DND-41 (cell line): ENCODE results near the gene MAGIX.
"Not testable (repeated sequence)": the region's sequence is repeated elsewhere in the genome, so short reads cannot be mapped to it uniquely, and the experiment has no call there.

ENCODE experiments used
- ATAC-seq: fragments of 200-7000 bp; cut with Tn5 transposase; 3 replicates; pipeline ENCODE4 v1.9.1; 2021; ENCODE audit warnings: low read depth; ENCODE audit not compliant: insufficient read depth
- DNase-seq: peaks from one replicate; pipeline ENCODE4 v3.0.0-alpha.2; 2020
- H2AFZ ChIP-seq: 2 replicates; pipeline ENCODE4 v1.6.0; 2012; ENCODE audit warnings: low read depth, low read length
- H3K27ac ChIP-seq: 2 replicates; pipeline ENCODE4 v1.5.1; 2012; ENCODE audit warnings: low read length, inconsistent platforms
- H3K27me3 ChIP-seq: fragments of 200-600 bp; sonication (generic); 2 replicates; pipeline ENCODE4 v1.6.0; 2012; ENCODE audit warnings: low read length, mild to moderate bottlenecking, inconsistent platforms; ENCODE audit not compliant: insufficient read depth, poor library complexity
- H3K36me3 ChIP-seq: 2 replicates; pipeline ENCODE4 v1.5.1; 2012; ENCODE audit warnings: low read length, inconsistent platforms; ENCODE audit not compliant: insufficient read depth
- H3K4me1 ChIP-seq: 2 replicates; pipeline ENCODE4 v1.5.1; 2012; ENCODE audit warnings: mild to moderate bottlenecking, low read length; ENCODE audit not compliant: insufficient read depth
- H3K4me2 ChIP-seq: 2 replicates; pipeline ENCODE4 v1.6.0; 2012; ENCODE audit warnings: mild to moderate bottlenecking, moderate library complexity, low read length, inconsistent platforms; ENCODE audit not compliant: insufficient read depth
- H3K4me3 ChIP-seq, 2 experiments: fragments of 200-600 bp in 1 of 2; shearing (Covaris generic) in 1 of 2; 2 replicates each; pipeline ENCODE4 v1.5.1; 2012 to 2016; ENCODE audit warnings: inconsistent platforms in 2 of 2, low read length in 2 of 2, mild to moderate bottlenecking in 2 of 2, low read depth in 1 of 2, moderate library complexity in 1 of 2
- H3K79me2 ChIP-seq: 2 replicates; pipeline ENCODE4 v1.6.0; 2012; ENCODE audit warnings: low read length, inconsistent platforms; ENCODE audit not compliant: insufficient read depth
- H3K9ac ChIP-seq: 2 replicates; pipeline ENCODE4 v1.6.0; 2012; ENCODE audit warnings: low read depth, mild to moderate bottlenecking, inconsistent platforms, low read length, moderate library complexity
- H3K9me3 ChIP-seq: 2 replicates; pipeline ENCODE4 v1.5.1; 2012; ENCODE audit warnings: low read length, moderate library complexity, mild to moderate bottlenecking, inconsistent platforms; ENCODE audit not compliant: insufficient read depth, severe bottlenecking
- H4K20me1 ChIP-seq: 2 replicates; pipeline ENCODE4 v1.6.0; 2012; ENCODE audit warnings: low read length; ENCODE audit not compliant: insufficient read depth
- CTCF ChIP-seq: IDR thresholded peaks from 2 replicates; pipeline ENCODE4 v1.5.1; 2012; ENCODE audit warnings: borderline replicate concordance, low read length, moderate library complexity, mild to moderate bottlenecking; ENCODE audit not compliant: poor library complexity, severe bottlenecking; ENCODE audit errors: extremely low read depth
- EZH2 ChIP-seq: IDR thresholded peaks from 3 replicates; pipeline ENCODE4 v1.6.1; 2012; ENCODE audit warnings: borderline replicate concordance, low read depth, mild to moderate bottlenecking, moderate library complexity, low read length, inconsistent platforms; ENCODE audit not compliant: severe bottlenecking

The MAGIX gene

GRCh38 chrX:49147282-49147681, 15.3 kb upstream of the MAGIX start:
- no peaks in the 10 kb centered on the region for H3K9me3 ChIP-seq
- ATAC-seq (no peak), DNase-seq (no peak)
- no peaks in the 10 kb centered on the region for H3K4me1 ChIP-seq
- H3K27me3 ChIP-seq, result no peaks in the 10 kb centered on the region
- no peak overlapping the region for H2AFZ ChIP-seq
- no peak overlapping the region for H3K4me2 ChIP-seq
- TF ChIP-seq EZH2 (no peak), CTCF (no peak)
- no peak overlapping the region for H3K27ac ChIP-seq
- no peaks in the 10 kb centered on the region for H3K79me2 ChIP-seq
- no peak overlapping the region for H3K4me3 ChIP-seq
- no peaks in the 10 kb centered on the region for H4K20me1 ChIP-seq
- no peak overlapping the region for H3K9ac ChIP-seq
- no peaks in the 10 kb centered on the region for H3K36me3 ChIP-seq

- TF ChIP-seq EZH2 (no peak), CTCF (no peak)
- no peak for DNase-seq
- no peaks in the 10 kb centered on the region for H3K27me3 ChIP-seq
Observed at GRCh38 chrX:49147936-49148335, 14.6 kb upstream of the MAGIX start.

GRCh38 chrX:49148390-49149100, 14.0 kb upstream of the MAGIX start:
- not testable (repeated sequence) for ATAC-seq, H3K36me3 ChIP-seq, H3K9ac ChIP-seq, H3K27ac ChIP-seq, H4K20me1 ChIP-seq, H3K9me3 ChIP-seq, H2AFZ ChIP-seq, H3K4me3 ChIP-seq, DNase-seq, H3K4me2 ChIP-seq, H3K4me1 ChIP-seq, H3K27me3 ChIP-seq, H3K79me2 ChIP-seq

More at GRCh38 chrX:49147936-49148335, 14.6 kb upstream of the MAGIX start:
- no peak overlapping the region for H3K4me3 ChIP-seq
- no peak overlapping the region for H3K4me2 ChIP-seq
- H3K79me2 ChIP-seq, result no peaks in the 10 kb centered on the region
- H3K9ac ChIP-seq, result no peak overlapping the region
- H3K4me1 ChIP-seq, result no peaks in the 10 kb centered on the region
- no peaks in the 10 kb centered on the region for H4K20me1 ChIP-seq
- no peak overlapping the region for H3K27ac ChIP-seq
- no peaks in the 10 kb centered on the region for H3K9me3 ChIP-seq
- H2AFZ ChIP-seq, result no peak overlapping the region
- no peak for ATAC-seq
- no peaks in the 10 kb centered on the region for H3K36me3 ChIP-seq

GRCh38 chrX:49149291-49149690, 13.3 kb upstream of the MAGIX start:
- ATAC-seq, H4K20me1 ChIP-seq, H3K27ac ChIP-seq: not testable (repeated sequence)

More at GRCh38 chrX:49149291-49149690, 13.3 kb upstream of the MAGIX start:
- not testable (repeated sequence) for H3K79me2 ChIP-seq, H3K4me1 ChIP-seq, H2AFZ ChIP-seq, H3K4me2 ChIP-seq, H3K9ac ChIP-seq, H3K36me3 ChIP-seq, H3K27me3 ChIP-seq, DNase-seq, H3K4me3 ChIP-seq, H3K9me3 ChIP-seq
